GM19193 (cell line): ENCODE measurements around the gene AATF.

ENCODE experiments used
- POLR2A ChIP-seq: IDR thresholded peaks from 4 replicates; pipeline ENCODE4 v1.6.1; 2011; ENCODE audit not compliant: insufficient read depth, insufficient read length; ENCODE audit errors: extremely low read depth

Gene AATF

GRCh38 chr17:36978810-36979564, 30.2 kb downstream of the AATF start:
- no peak for TF ChIP-seq POLR2A

GRCh38 chr17:36979565-36979941, 30.8 kb downstream of the AATF start:
- TF ChIP-seq POLR2A: no peak

- TF ChIP-seq POLR2A: no peak
Observed at GRCh38 chr17:36980280-36980761, 31.6 kb downstream of the AATF start.

DNA sequence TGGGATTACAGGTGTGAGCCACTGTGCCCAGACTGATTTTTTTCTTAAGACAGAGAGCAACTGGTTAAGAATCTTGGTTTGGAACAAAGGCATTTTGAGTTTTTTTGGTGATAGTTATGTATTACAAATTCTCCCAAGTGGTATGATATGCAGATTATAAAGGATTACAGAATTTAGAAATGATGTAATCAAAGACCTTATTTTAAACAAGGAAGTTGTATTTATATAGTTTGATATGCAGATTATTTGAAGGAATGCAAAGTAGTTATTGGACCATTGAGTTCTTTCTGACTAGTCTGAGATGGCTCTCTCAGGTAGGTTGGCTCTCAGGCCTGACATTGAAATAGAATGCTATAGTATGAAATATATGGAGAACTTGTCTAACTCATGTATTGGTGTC, 34.9 kb downstream of the AATF start:
- TF ChIP-seq POLR2A: no peak

- TF ChIP-seq POLR2A: no peak
Observed at GRCh38 chr17:36989173-36989572, 40.4 kb downstream of the AATF start.

GRCh38 chr17:36992701-36993100, 43.9 kb downstream of the AATF start:
- TF ChIP-seq POLR2A: no peak

DNA sequence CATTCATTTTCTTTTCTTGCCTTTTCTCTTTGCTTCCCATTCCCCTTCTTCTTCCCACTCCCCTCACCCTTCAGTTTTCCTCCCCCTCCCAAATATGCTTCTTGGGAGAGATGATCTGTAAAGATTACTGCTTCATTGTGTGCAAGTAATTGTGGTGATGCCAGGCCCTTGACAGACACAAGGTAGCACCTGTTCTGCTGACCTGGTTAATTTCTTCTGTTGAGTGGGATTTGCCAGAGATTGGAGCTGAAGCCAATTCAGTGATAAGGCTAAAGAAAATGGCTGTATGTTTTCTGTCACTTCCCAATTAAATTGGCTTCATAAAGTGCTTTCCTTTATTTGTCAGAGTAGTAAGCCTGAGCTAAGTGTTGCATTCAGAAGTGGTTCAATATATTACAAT, 44.5 kb downstream of the AATF start:
- no peak for TF ChIP-seq POLR2A

DNA sequence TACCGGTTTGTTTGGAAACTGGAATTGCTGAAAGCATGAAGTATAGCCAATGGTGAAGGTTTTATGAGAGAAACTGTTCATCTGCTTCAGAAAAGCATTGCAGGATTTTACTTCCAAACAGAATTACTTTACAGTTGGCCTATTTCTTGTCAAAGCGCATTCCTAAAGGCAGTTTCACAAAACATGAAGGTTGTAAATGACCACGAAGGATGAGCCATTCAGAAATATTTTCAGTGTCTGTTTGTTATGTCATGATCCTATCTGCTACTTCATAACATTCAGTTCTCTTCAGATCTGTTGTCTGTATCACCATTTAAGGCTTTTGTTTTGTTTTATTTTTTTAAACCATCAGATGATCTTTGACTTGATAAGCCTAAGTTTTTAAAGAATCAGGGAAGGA, 45.7 kb downstream of the AATF start:
- no peak for TF ChIP-seq POLR2A

DNA sequence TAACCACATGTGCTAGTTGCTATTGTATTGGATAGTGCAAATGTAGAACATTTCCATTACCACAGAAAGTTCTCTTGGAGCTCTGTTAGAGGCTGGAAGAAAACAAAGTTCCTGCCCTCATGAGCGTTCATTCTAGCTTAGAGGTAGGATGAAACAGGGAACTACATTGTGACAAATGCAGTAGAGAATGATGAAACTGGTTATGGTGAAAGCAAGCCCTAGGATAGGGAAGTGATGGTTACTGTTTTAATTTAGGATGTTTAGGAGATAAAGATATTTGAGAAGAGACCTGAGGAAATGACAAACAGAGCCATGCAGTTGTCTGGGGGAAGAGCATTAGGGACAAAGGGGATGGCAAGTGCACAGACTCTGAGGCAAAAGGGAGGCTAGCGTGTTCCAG, 50.7 kb downstream of the AATF start:
- no peak for TF ChIP-seq POLR2A

- TF ChIP-seq POLR2A: no peak
Observed at GRCh38 chr17:37016780-37017179, 68.0 kb downstream of the AATF start.

DNA sequence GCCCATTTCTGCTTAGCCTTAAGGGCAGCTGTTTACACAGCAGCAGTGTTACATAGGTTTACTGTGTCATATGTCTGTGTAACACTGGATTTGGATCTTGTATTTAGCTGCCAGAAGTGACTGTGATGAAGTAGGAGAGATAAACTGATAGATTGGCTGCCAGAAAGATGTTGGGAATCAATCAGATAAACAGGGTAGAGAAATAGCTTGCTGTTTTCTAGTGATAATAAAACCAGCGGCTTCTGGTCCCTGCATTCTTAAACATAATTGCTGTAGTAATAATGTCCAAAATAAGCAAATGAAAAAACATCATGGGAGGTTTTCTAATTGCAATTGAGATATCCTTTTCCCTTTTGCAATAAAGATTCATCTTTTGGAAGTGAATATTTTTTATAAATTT, 68.7 kb downstream of the AATF start:
- TF ChIP-seq POLR2A: no peak

DNA sequence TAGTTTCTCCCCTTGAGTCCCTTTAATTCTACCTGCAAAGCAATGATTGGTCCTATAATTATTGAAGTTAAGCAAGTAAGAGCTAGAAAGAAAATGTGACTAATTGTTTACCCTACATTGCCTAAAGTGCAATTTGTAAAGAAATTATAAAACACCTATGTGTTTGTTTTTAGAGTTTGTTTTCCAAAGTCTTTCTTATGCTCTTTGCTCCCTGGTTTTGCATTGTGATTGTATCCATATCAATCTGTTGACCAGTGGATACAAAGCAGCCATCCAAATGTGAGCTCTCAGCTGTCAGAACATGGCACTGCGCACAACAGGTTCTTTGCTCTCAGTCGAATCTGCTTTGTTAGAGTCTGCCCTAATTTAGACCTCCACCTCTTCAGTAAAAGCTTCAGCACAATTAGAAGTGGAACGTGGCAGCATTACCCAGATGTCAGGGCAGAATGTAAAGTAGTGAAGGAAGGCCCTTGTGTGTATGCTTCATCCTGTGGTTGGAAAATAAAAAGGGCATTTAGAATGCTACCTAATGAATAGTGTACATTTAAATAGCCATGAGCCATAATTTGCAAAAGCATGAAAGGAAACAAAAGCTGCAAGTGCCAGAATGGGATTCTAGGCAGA, 70.5 kb downstream of the AATF start:
- no peak for TF ChIP-seq POLR2A

DNA sequence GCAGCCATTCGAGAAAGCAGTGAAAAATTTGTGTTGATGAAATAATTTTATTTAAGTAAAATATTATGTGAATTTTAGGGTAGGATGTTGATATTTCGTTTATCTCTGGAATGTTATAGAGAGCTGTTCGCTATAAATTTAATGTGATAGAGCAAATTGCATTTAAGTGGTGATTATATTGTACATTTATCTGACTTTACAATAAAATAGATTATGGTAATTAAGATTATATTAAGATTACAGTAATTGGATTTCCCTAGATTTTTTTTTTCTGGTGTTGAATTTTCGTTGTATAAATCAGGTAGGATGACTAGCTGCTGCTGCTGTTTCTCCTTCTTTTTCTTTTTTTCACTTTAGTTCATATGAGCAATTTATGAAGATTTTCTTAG, 71.0 kb downstream of the AATF start:
- TF ChIP-seq POLR2A: no peak

DNA sequence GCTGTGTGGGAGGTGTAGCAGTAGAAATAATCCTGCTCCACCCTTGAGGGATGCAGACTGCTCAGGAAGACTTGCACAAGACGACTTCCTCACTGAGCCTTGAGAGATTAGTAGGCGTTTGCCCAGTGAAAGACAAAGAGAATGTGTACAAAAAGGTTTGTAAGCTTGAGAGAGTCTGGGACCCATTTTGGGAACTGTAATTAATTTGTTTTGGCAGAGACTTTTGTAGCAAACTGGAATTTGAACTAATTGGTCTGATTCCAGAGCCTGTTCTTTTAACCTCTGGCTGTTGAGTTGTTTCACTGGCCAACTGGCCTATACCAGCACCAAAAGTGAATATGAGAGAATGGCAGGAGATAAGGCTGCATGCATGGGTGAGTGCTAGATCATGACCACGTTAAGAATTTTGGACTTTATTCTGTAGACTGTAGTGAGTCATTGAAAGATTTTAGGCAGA, 75.5 kb downstream of the AATF start:
- TF ChIP-seq POLR2A: no peak

DNA sequence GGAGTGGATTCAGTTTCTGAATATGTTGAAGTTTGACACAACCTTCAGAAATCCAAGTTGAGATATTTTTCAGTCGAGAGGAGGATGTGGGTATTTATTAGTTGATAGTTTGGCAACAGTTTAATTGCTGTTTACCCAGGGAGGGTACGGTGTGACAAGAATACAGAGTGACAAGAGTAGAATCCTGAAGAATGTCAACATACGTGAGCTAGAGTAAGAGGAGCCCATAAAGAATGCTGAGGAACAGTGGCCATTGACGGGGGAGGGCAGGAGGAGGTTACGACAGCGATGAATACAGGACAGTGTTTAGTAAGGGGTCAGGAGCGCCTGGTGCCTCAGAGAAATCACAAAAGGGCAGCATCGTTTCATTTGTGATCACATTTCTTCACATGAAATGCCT, 76.5 kb downstream of the AATF start:
- TF ChIP-seq POLR2A: no peak

GRCh38 chr17:37025847-37026530, 77.2 kb downstream of the AATF start:
- TF ChIP-seq POLR2A: no peak

DNA sequence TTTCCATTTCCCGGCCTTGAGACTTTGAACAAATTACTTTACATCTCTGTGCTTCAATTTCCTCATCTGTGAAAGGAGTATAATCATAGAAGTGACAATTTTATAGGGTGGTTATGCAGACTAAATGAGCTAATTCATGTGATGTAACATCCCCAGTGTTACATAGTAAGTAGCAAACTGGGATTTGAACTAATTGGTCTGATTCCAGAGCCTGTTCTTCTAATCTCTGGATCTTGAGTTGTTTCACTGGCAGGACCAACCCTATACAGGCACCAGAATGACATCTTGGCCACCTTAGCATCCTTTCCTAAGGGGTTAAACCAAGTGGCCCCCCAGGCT, 77.7 kb downstream of the AATF start:
- no peak for TF ChIP-seq POLR2A

GRCh38 chr17:37028040-37028439, 79.3 kb downstream of the AATF start:
- no peak for TF ChIP-seq POLR2A
